ENCODE data around the gene TBX15.

TBX15 gene

GRCh38 chr1:118878661-118879060, 109.5 kb downstream of the TBX15 start:
- DNase-seq, result no peak

- DNase-seq, result no peak
These were observed 110.3 kb downstream of the TBX15 start for GRCh38 chr1:118877668-118878396.

DNA sequence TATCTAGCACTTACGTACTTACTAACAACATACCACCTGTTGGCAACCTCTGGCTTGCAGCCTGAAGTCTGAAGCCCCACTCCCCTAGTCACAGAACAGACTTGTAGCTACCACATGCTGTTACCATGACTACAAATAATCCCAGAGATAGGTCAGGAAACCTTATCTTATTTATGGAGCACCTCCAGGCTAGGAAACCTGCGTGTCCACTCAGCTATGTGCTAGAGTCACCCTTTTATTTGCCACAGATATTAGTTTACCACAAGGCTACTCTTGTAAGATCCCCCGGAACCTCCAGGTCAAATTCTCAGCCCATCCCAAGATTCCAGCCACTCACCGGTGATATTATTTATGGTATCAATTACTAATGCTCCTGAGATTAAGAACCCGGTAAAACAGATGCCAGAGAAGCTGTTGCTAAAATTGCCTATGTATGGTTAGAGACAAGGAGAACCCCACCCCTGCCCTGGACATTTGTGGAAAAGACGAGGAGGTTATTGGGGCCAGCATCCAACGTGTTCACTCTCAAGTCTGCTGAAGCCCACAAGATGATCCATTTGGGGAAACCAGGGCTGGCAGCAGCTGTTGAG, 116.5 kb downstream of the TBX15 start:
- no peak for DNase-seq

DNA sequence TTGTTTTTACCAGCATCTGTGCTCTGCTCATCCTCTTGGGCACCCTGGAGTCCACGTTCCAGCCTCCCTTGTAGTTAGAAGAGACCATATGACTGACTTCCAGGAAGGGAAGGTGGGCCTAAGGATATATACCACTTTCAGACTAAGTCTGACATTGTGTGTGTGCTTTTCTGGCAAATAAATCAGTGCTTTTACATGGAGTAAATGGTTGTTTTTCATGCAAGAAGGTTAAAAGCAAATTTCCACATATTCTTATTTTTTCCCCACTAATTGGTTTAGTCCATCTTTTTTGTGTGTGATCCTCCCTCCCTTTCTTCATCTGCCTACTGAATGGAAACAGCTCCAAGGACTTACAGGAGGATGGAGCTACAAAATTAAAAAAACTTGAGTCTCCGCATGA, 119.8 kb downstream of the TBX15 start:
- DNase-seq, result no peak

GRCh38 chr1:118866330-118866729, 121.8 kb downstream of the TBX15 start:
- no peak for DNase-seq

- no peak for DNase-seq
These were observed 124.5 kb downstream of the TBX15 start for GRCh38 chr1:118863688-118864087.

DNA sequence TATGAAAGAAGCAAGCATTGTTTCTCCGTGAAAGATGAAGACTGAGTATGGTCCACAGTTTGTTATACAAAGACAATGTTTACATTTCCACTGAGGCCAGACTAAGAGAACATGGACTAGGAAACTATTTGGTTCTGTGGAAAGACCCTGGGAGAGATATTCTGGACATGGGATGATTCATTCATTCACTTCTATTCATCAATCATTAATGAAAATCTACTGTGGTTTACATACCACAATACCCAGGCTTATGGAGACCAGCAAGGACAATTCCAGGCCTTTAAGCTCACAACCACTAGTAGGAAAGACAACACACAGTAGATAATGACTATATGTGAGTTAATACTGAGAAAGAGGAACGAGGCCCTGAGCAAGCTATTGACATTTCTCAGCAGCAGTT, 125.4 kb downstream of the TBX15 start:
- DNase-seq, result no peak

DNA sequence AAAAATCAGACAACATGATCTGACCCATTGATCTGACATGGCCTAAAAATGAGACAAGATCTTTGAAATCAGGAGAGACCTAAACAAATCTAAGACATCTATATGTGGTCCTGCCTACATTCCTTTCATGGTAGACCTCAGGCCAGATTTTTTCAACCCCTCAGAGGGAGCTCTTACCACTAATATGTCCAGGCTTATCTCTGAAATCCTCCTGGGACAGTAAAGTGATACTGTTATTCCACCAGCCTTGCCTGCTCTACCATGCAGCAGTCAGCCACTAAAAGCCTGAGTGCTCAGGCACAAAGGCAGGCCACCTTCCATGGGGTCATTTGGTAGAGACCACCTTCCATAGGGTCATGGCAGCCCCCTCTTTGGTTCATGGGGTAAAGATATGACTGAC, 126.9 kb downstream of the TBX15 start:
- no peak for DNase-seq

DNA sequence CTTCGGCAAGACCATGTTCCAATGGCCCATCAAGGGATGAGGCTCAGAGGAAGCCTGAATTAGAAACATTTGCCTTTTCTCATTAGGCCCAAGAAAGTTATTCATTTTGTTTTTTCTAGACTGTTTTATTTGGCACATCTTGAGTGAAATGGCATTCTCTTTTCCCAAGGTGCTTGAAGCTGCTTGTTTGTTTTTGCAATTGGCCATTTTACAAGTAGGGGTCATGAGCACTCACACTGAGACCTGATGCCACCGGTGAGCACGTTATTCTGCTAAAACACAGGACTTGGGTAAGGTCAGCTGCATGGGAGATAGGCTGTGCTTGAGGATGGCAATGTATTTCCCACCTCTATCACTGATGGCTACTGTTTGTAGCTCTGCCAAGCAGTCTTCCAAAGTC, 128.1 kb downstream of the TBX15 start:
- no peak for DNase-seq

DNA sequence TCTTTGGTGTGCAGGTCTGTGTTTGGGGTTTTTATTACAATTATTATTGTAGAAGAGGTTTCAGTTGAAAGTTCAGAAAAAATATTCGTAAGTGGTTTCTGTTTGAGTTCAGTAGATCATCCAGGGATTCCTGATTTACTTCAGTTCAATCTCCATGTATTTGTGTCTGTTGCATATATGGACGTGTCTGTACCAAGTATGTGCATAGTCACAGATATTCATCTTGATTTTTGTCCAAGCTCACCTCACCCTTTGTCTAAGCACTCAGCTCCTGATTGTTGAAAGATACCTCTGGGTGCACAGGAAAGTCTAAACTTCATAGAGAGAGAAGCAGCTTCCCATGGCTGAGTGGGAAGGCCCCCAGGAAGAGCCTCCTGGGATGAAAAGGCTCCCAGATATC, 141.7 kb downstream of the TBX15 start:
- DNase-seq, result no peak

DNA sequence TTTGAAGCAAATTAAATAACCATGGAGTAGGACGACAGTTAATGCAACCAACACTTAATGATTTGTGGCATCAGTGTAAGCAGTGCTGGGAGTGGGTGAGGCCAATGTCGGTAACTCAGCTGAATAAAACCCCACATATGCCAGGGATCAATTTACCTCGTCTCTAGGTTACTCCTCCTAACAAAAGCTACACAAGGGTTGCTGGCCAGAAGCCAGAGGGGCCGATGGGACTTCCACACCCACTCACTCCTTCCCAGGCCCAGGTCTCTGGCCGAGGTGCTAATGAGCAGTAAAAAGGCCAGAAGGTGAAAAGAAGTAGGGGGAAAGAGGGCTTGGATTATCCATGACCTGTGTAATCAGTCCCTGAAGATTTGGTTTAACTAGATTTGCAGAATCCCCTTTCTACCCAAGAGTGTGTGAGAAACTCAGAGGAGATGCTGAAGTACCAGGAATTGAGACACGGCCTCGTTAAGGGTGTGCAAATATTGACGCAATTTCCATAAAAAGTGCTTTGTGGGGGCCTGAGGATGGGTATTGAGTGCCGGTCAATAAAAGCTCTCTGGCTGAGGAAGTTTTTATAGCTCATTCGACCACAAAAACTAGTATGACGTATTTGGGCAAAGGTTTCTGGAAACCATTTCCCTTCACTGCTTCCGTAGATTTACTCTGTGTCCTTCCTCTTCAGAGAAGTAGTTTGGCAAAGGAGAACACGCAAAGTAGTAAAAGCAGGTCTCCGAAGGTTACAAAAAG, 145.5 kb downstream of the TBX15 start:
- no peak for DNase-seq

DNA sequence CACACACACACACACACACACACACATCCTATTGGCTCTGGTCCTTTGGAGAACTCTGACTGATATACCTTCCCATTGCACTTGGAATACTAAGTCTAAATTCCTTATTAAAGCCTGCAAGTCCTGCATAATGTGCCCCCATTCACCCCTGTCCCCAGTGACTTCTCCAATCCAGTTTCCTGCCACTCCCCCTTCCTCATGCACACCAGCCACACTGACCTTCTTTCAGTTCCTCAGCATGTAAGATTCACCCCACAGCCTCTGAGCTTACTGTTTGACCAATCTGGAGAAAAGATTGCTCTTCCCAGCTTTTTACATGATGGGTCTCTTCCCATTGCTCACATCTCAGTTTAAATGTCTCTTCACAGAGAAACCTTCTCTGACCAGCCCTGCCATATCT, 146.6 kb downstream of the TBX15 start:
- DNase-seq, result no peak

All from activated CD4-positive, alpha-beta T cell treated with anti-CD3 and anti-CD28 coated beads for 48 hours (primary cell).